Esophagus squamous epithelium (tissue), 5 donors: ENCODE results near the gene ZDHHC11B. TPM values are rescaled to one million over a fixed set of nuclear protein-coding genes. Genes with fewer than 3 reads are reported as not detected.
"Not testable (repeated sequence)": the region's sequence is repeated elsewhere in the genome, so short reads cannot be mapped to it uniquely, and the experiment has no call there.

Experiments used
- DNase-seq: peaks from one replicate; lab custom pipeline; 2025; lab: John Stamatoyannopoulos, UW
- H3K27ac ChIP-seq, 4 donors: fragments of 200-600 bp; sonication (generic); one replicate each; pipeline ENCODE4 v1.5.1; 2016 to 2019; ENCODE audit warnings: mild to moderate bottlenecking in 1 of 4
- H3K27me3 ChIP-seq, 4 donors: fragments of 200-600 bp; sonication (generic); 1 replicate in 3 of 4; 2 replicates in 1 of 4; pipeline versions ENCODE4 v1.5.1 to v1.6.0; 2017 to 2021; ENCODE audit warnings: antibody characterized with exemption in 1 of 4
- H3K36me3 ChIP-seq, 3 donors: fragments of 200-600 bp; sonication (generic); one replicate each; pipeline ENCODE4 v1.5.1; 2016 to 2019
- H3K4me1 ChIP-seq, 3 donors: fragments of 200-600 bp; sonication (generic); one replicate each; pipeline ENCODE4 v1.5.1; 2017 to 2019
- H3K4me3 ChIP-seq, 4 donors: fragments of 200-600 bp; sonication (generic); 1 replicate in 3 of 4; 2 replicates in 1 of 4; pipeline ENCODE4 v1.5.1; 2016 to 2019; ENCODE audit warnings: mild to moderate bottlenecking in 2 of 4, moderate library complexity in 1 of 4
- H3K9me3 ChIP-seq, 3 donors: fragments of 200-600 bp; sonication (generic); one replicate each; pipeline ENCODE4 v1.5.1; 2016 to 2019
- POLR2A ChIP-seq, 4 donors: fragments of 450-650 bp; IDR thresholded peaks; one replicate each; pipeline ENCODE4 v1.6.1; 2017; ENCODE audit warnings: antibody characterized with exemption in 4 of 4, mild to moderate bottlenecking in 4 of 4, moderate library complexity in 3 of 4
- WGBS, 2 donors: methylation state at CpG; one replicate each; pipeline ENCODE4 v1.1.5; 2018; 5-methylcytosine and 5-hydroxymethylcytosine counted together
- intact Hi-C: fragments of 100-400 bp; cut with DNase I; formaldehyde crosslinking; loops from one replicate; pipeline ENCODE4 v1.15.0; 2022
- total RNA-seq, 4 donors: library from RNA; depleted of rRNA; stranded (reverse); fragments of >200 nt; gene quantifications; one replicate each; pipeline ENCODE4 v1.1.0, GENCODE V29; 2016
- TF ChIP-seq, protein P1 (sequence below), 6 experiments: fragments of 450-650 bp in 4 of 6; fragments of 200-600 bp in 2 of 6; sonication (generic) in 2 of 6; IDR thresholded peaks; one replicate each; pipeline ENCODE4 v1.5.1; 2016 to 2019; ENCODE audit warnings: antibody characterized with exemption in 6 of 6, mild to moderate bottlenecking in 4 of 6, moderate library complexity in 4 of 6
- donor health status: DM: yes; HTN: yes; CAD: no.

The ZDHHC11B gene
- total RNA-seq, 4 donors from 2014 or later: 0.44 to 4.6 (median 2.7) TPM

GRCh38 chr5:729225-729624 lies 55.3 kb downstream of the ZDHHC11B start:
- H3K9me3 ChIP-seq, H3K27me3 ChIP-seq, H3K27ac ChIP-seq, intact Hi-C loops, DNase-seq, H3K4me3 ChIP-seq, H3K4me1 ChIP-seq: not testable (repeated sequence)
- H3K36me3 ChIP-seq: peaks cover 0 to 22% (median 0%) of the 10 kb centered on the region in 3 donors
- WGBS, 2 donors: 46 to 100% methylated on average over 1 of the region's 7 CpGs

- DNase-seq, H3K4me1 ChIP-seq, H3K27ac ChIP-seq, H3K27me3 ChIP-seq, intact Hi-C loops, H3K36me3 ChIP-seq, H3K9me3 ChIP-seq, H3K4me3 ChIP-seq: not testable (repeated sequence)
- WGBS, 2 donors: no CpG with 5 or more reads among the region's 9 CpGs
Measured at GRCh38 chr5:727087-727486, 57.4 kb downstream of the ZDHHC11B start.

DNA sequence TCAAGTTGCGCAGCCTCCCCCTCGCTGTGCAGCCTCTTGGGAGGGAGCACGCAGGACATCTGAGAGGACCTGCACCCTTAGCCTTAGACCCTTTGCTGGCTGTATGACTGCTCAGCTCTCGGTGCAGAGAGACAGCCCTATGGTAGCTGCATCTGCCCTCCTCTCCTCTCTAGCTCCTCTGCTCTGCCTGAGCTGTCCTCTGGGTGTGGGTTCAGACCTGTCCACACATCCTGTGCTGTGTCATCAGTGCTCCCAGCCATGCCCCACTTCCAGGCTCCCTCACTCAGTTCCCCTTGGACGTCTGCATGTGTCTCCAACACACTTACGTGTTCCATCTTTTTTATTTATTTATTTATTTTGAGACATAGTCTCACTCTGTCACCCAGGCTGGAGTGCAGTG lies 60.7 kb downstream of the ZDHHC11B start:
- H3K4me1 ChIP-seq, H3K27ac ChIP-seq, DNase-seq, H3K4me3 ChIP-seq, H3K27me3 ChIP-seq, intact Hi-C loops, H3K36me3 ChIP-seq: not testable (repeated sequence)
- WGBS, 2 donors: 83 to 87% methylated on average over 2 of the region's 6 CpGs
- peaks cover 0 to 10% (median 8%) of the 10 kb centered on the region in 3 donors for H3K9me3 ChIP-seq

GRCh38 chr5:723309-723708 lies 61.2 kb downstream of the ZDHHC11B start:
- DNase-seq, H3K4me3 ChIP-seq, H3K4me1 ChIP-seq, intact Hi-C loops, H3K27ac ChIP-seq, H3K36me3 ChIP-seq, H3K27me3 ChIP-seq: not testable (repeated sequence)
- no CpG with 5 or more reads among the region's 4 CpGs for WGBS, 2 donors
- H3K9me3 ChIP-seq: peaks cover 0 to 10% (median 8%) of the 10 kb centered on the region in 3 donors

DNA sequence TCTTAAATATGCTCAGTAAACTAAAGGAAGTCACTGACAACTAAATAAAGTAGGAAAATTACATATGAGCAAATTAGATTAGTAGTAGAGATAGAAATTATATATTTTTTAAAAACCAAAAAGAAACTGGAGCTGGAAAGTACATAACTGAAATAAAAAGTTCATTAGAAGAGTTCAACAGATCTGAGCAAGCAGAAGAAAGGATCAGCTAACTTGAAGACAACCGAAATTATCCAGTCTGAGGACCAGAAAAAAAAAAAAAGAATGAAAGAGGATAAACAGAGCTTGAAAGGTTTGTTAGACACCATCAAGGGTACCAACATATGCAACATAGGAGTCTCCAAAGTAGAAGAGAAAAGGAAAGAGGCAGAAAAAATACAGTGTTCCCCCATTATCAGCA lies 65.2 kb downstream of the ZDHHC11B start:
- whole genome bisulfite sequencing, 2 donors: 74 to 90% methylated on average over 1 of the region's 1 CpG
- H3K4me1 ChIP-seq, DNase-seq, H3K27ac ChIP-seq, H3K4me3 ChIP-seq, H3K27me3 ChIP-seq, intact Hi-C loops, H3K36me3 ChIP-seq: not testable (repeated sequence)
- peaks cover 0 to 10% (median 8%) of the 10 kb centered on the region in 3 donors for H3K9me3 ChIP-seq

GRCh38 chr5:717143-717542 lies 67.4 kb downstream of the ZDHHC11B start:
- Histone ChIP-seq H3K36me3 (no peaks in the 10 kb centered on the region), H3K27me3 (no peaks in the 10 kb centered on the region), H3K9me3 (peaks cover 0 to 10% (median 8%) of the 10 kb centered on the region in 3 donors), H3K4me1 (peaks cover 0 to 5% (median 0%) of the 10 kb centered on the region in 3 donors), H3K4me3 (no peak overlapping the region), H3K27ac (no peak overlapping the region)
- WGBS, 2 donors: 56 to 74% methylated on average over 7 of the region's 7 CpGs
- DNase-seq: no peak
- TF ChIP-seq, protein P1, sequence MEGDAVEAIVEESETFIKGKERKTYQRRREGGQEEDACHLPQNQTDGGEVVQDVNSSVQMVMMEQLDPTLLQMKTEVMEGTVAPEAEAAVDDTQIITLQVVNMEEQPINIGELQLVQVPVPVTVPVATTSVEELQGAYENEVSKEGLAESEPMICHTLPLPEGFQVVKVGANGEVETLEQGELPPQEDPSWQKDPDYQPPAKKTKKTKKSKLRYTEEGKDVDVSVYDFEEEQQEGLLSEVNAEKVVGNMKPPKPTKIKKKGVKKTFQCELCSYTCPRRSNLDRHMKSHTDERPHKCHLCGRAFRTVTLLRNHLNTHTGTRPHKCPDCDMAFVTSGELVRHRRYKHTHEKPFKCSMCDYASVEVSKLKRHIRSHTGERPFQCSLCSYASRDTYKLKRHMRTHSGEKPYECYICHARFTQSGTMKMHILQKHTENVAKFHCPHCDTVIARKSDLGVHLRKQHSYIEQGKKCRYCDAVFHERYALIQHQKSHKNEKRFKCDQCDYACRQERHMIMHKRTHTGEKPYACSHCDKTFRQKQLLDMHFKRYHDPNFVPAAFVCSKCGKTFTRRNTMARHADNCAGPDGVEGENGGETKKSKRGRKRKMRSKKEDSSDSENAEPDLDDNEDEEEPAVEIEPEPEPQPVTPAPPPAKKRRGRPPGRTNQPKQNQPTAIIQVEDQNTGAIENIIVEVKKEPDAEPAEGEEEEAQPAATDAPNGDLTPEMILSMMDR (IDR thresholded peaks at IDR 0.05): no peak
- TF ChIP-seq POLR2A (IDR thresholded peaks at IDR 0.05): no peak
- intact Hi-C loops: no loop called here

- H3K9me3 ChIP-seq: peaks cover 0 to 10% (median 8%) of the 10 kb centered on the region in 3 donors
- DNase-seq, H3K4me1 ChIP-seq, H3K27me3 ChIP-seq, H3K36me3 ChIP-seq, H3K27ac ChIP-seq, intact Hi-C loops, H3K4me3 ChIP-seq: not testable (repeated sequence)
- WGBS, 2 donors: 25 to 42% methylated on average over 4 of the region's 4 CpGs
Measured at GRCh38 chr5:716740-717139, 67.8 kb downstream of the ZDHHC11B start.

DNA sequence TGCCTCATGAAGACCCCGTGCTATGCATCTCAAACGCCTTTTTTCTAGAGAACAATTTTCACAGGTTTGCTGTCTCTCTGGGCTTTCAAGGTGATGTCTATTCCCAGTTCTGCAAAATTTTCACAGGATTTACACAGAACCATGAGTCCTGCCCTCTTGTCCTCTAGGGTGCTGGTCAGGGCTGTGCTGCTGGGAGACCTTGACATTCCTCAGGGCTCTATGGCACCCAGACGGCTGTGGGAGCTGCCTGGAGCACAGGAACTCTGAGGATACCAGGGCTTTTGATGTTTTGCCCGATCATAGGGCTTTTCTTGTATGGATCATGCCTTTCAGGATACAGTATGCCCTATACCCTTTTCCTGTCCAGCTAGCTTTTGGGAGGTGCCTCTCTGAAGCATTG lies 68.9 kb downstream of the ZDHHC11B start:
- H3K4me1 ChIP-seq, H3K4me3 ChIP-seq, H3K27ac ChIP-seq, intact Hi-C loops, H3K27me3 ChIP-seq, DNase-seq, H3K36me3 ChIP-seq: not testable (repeated sequence)
- H3K9me3 ChIP-seq: peaks cover 0 to 10% (median 8%) of the 10 kb centered on the region in 3 donors
- 85 to 89% methylated on average over 2 to 3 of the region's 4 CpGs for WGBS, 2 donors

GRCh38 chr5:714215-715118 lies 70.1 kb downstream of the ZDHHC11B start:
- H3K4me1 ChIP-seq, H3K9me3 ChIP-seq, H3K4me3 ChIP-seq, intact Hi-C loops, H3K27ac ChIP-seq, H3K36me3 ChIP-seq, DNase-seq, H3K27me3 ChIP-seq: not testable (repeated sequence)
- 76% methylated on average over 6 to 8 of the region's 8 CpGs for WGBS, 2 donors

GRCh38 chr5:713686-714085 lies 70.8 kb downstream of the ZDHHC11B start:
- H3K4me3 ChIP-seq, H3K9me3 ChIP-seq, DNase-seq, intact Hi-C loops, H3K27ac ChIP-seq, H3K4me1 ChIP-seq, H3K27me3 ChIP-seq, H3K36me3 ChIP-seq: not testable (repeated sequence)
- whole genome bisulfite sequencing, 2 donors: 45 to 68% methylated on average over 3 of the region's 3 CpGs

- H3K36me3 ChIP-seq, DNase-seq, H3K9me3 ChIP-seq, H3K4me1 ChIP-seq, H3K27me3 ChIP-seq, H3K27ac ChIP-seq, intact Hi-C loops, H3K4me3 ChIP-seq: not testable (repeated sequence)
- WGBS, 2 donors: 75 to 81% methylated on average over 1 to 2 of the region's 3 CpGs
Measured at GRCh38 chr5:708848-709517, 75.5 kb downstream of the ZDHHC11B start.

DNA sequence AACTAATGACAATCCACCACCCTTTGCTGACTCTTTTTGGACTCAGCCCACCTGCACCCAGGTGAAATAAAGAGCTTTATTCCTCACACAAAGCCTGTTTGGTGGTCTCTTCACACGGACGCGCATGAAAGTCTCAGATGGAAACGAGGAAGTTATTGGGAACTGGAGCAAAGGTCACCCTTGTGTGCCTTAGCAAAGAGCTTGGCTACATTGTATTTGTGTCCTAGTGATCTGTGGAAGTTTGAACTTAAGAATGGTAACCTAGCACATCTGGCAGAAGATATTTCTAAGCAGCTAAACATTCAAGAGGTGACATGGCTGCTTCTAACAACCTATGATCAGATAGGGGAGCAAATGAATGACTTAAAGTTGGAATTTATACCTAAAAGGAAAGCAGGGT lies 76.2 kb downstream of the ZDHHC11B start:
- WGBS, 2 donors: 83 to 88% methylated on average over 4 of the region's 4 CpGs
- intact Hi-C loops, H3K36me3 ChIP-seq, H3K4me1 ChIP-seq, H3K27ac ChIP-seq, H3K4me3 ChIP-seq, H3K27me3 ChIP-seq, H3K9me3 ChIP-seq, DNase-seq: not testable (repeated sequence)
